ENCODE results near the gene IRF2BPL.
"Not testable (repeated sequence)": the region's sequence is repeated elsewhere in the genome, so short reads cannot be mapped to it uniquely, and the experiment has no call there.

IRF2BPL gene

DNA sequence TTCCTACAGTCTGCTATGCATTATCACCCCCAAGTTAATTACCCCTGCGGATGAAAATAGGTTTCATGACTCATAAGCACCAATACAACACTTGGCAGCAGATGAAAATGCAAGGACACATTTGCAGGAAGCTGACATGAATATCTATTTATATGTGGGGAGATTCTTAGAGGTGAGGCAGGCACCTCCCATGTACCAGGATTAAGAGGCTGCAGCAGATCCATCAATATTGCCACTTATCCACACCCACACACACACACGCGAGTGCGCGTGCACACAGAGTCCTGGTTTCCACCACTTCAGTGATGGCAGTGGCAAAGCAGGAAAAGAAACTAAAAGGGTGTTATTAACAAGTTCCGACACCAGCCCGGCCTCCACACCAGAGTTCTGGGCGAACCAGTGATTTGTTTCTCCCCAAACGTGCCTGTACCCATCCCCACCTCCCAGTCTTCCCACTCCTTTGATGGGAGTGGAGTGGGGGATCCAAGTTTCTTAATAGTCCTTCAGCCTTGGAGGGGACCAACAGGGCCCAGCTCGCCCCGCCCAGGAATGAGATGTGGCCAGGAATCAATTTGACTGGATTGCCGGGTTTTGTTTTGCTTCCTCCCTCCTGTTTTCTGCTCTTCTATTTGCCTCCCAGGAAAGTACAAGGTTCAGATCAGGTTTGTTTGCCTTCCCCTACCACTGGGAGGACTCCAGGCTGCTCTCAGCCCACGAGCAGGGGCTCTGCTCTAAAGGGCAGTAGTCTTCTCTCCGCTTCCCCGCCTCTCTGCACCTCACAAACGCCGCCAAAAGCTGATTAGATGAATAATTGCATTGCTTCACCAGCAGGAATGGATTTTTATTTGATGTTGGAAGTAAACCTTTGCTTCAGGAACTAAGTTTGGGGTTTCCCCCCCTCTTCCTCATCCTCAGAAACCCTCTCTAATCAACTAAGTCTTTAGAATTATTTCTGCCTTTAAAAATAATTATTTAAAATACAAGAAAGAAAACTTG, 5.2 kb downstream of the IRF2BPL start:
- Mint-ChIP-seq H3K27me3 (peaks cover 4% of the 10 kb centered on the region), H3K36me3 (peaks cover 30% of the 10 kb centered on the region), H3K4me1 (peaks cover 52% of the 10 kb centered on the region), H3K9me3 (no peaks in the 10 kb centered on the region), H3K27ac (peak overlapping the region; percentile 77), H3K4me3 (peak overlapping the region; percentile 2)
- no peak for DNase-seq
- CTCF ChIA-PET = interaction anchor here (0.6 to 4.1 kb wide), 20 partner anchors 9 to 147 kb away, joined by 3 to 32 read pairs (median 4); no protein-coding TSS in a partner anchor

GRCh38 chr14:77022236-77022852, 6.2 kb downstream of the IRF2BPL start:
- H3K36me3 Mint-ChIP-seq = peaks cover 30% of the 10 kb centered on the region
- H3K4me3 Mint-ChIP-seq = no peak overlapping the region
- H3K4me1 Mint-ChIP-seq = peaks cover 52% of the 10 kb centered on the region
- DNase-seq = peak; percentile 54
- H3K27ac Mint-ChIP-seq = peak overlapping the region; percentile 77
- peaks cover 8% of the 10 kb centered on the region for H3K27me3 Mint-ChIP-seq
- CTCF ChIA-PET = interaction anchor here (0.8 to 4.1 kb wide), 10 partner anchors 18 to 147 kb away, joined by 3 to 32 read pairs (median 4); no protein-coding TSS in a partner anchor
- no peaks in the 10 kb centered on the region for H3K9me3 Mint-ChIP-seq

GRCh38 chr14:77021424-77021823, 7.1 kb downstream of the IRF2BPL start:
- DNase-seq, H3K27me3 Mint-ChIP-seq, H3K27ac Mint-ChIP-seq, H3K9me3 Mint-ChIP-seq, H3K4me3 Mint-ChIP-seq: not testable (repeated sequence)
- CTCF ChIA-PET = interaction anchor here (0.8 to 4.1 kb wide), 4 partner anchors 32 to 146 kb away, joined by 3 to 32 read pairs (median 10); no protein-coding TSS in a partner anchor
- H3K4me1 Mint-ChIP-seq = peaks cover 50% of the 10 kb centered on the region
- H3K36me3 Mint-ChIP-seq = peaks cover 28% of the 10 kb centered on the region

DNA sequence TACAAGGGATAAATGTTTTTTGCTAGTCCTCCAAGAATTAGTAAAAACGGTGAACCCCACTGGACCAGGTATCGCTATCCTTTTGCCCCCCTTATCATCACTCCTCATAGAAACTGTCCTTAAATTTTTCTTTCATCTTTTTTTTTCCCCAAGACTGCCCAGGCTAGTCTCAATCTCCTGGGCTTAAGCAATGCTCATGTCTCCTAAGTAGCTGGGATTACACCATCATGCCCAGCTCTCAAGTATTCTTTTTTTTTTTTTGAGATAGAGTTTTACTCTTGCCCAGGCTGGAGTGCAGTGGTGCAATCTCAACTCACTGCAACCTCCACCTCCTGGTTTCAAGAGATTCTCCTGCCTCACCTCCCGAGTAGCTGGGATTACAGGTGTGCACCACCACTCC, 9.7 kb downstream of the IRF2BPL start:
- no peaks in the 10 kb centered on the region for H3K9me3 Mint-ChIP-seq

GRCh38 chr14:77017666-77018065, 10.8 kb downstream of the IRF2BPL start:
- no peak for DNase-seq
- no peak overlapping the region for H3K27ac Mint-ChIP-seq
- peaks cover 2% of the 10 kb centered on the region for H3K36me3 Mint-ChIP-seq
- CTCF ChIA-PET = interaction anchor here (0.7 to 1.3 kb wide), 3 partner anchors 9 to 102 kb away, joined by 3 to 5 read pairs (median 5); no protein-coding TSS in a partner anchor
- no peaks in the 10 kb centered on the region for H3K9me3 Mint-ChIP-seq
- H3K27me3 Mint-ChIP-seq = peaks cover 18% of the 10 kb centered on the region
- H3K4me1 Mint-ChIP-seq = peaks cover 20% of the 10 kb centered on the region
- no peak overlapping the region for H3K4me3 Mint-ChIP-seq

More for the DNA sequence above, 9.7 kb downstream of the IRF2BPL start:
- no peak for DNase-seq
- H3K36me3 Mint-ChIP-seq = peaks cover 11% of the 10 kb centered on the region
- no peak overlapping the region for H3K27ac Mint-ChIP-seq
- no peak overlapping the region for H3K4me3 Mint-ChIP-seq
- H3K4me1 Mint-ChIP-seq = peaks cover 30% of the 10 kb centered on the region
- CTCF ChIA-PET = interaction anchor here (1.0 to 1.8 kb wide), 2 partner anchors 34 to 52 kb away, joined by 3 to 4 read pairs; no protein-coding TSS in a partner anchor
- peaks cover 12% of the 10 kb centered on the region for H3K27me3 Mint-ChIP-seq

DNA sequence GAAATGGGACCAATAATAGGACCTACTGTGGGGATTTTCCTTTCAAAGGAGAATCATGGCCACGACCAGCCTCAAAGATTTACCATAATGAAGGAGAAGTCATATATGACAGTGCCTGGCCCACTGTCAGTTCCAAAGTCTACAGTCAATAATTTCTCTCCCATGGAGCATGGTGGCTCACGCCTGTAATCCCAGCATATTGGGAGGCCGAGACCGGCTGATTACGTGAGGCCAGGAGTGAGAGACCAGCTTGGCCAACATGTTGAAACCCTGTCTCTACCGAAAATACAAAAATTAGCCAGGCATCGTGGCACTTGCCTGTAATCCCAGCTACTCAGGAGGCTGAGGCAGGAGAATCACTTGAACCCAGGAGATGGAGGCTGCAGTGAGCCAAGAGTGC, 13.8 kb downstream of the IRF2BPL start:
- Mint-ChIP-seq H3K27me3 (peaks cover 39% of the 10 kb centered on the region), H3K4me1 (peaks cover 19% of the 10 kb centered on the region), H3K4me3 (no peak overlapping the region), H3K27ac (no peak overlapping the region), H3K9me3 (no peaks in the 10 kb centered on the region), H3K36me3 (no peaks in the 10 kb centered on the region)
- CTCF ChIA-PET = interaction anchor here (1.5 kb wide), 1 partner anchor 10 kb away, joined by 4 read pairs; no protein-coding TSS in a partner anchor
- DNase-seq = no peak

GRCh38 chr14:77014004-77014604, 14.4 kb downstream of the IRF2BPL start:
- H3K4me3 Mint-ChIP-seq = no peak overlapping the region
- CTCF ChIA-PET = interaction anchor here (1.5 kb wide), 1 partner anchor 10 kb away, joined by 4 read pairs; no protein-coding TSS in a partner anchor
- DNase-seq = no peak

DNA sequence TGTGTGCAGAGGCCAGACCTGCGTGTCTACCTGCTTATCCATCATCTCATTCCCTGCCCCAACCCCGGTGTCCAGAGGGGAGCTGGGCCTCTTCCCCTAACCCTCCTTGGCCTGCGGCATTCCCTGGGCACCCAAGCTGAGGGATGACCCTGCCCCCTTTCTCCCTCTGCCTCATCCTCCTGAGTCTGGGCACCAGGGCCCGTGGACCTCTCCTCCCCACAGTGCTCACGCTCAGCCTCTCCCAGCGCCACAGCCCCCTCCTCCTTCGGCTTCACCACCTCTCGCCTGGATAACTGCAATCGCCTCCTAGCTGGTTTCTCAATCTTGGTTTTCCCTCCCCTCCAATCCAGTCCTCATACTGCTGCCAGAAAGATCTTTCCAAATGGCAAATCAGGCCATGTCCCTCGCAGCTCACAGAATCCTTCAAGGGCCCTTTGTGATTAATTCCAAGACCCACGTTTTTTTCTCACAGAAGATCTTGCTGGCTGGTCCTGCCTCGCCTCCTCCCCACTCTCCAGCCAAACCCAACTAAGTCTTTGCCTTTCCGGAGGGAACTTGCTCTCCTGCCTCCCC, 16.2 kb downstream of the IRF2BPL start:
- no peak overlapping the region for H3K4me3 Mint-ChIP-seq
- peaks cover 43% of the 10 kb centered on the region for H3K27me3 Mint-ChIP-seq
- H3K36me3 Mint-ChIP-seq = no peaks in the 10 kb centered on the region
- no peak for DNase-seq
- no peaks in the 10 kb centered on the region for H3K9me3 Mint-ChIP-seq
- H3K4me1 Mint-ChIP-seq = peaks cover 19% of the 10 kb centered on the region
- H3K27ac Mint-ChIP-seq = peak overlapping the region; percentile 75
- CTCF ChIA-PET = interaction anchor here (0.8 to 4.0 kb wide), 7 partner anchors 11 to 288 kb away, joined by 3 to 21 read pairs (median 3); no protein-coding TSS in a partner anchor

More at GRCh38 chr14:77014004-77014604, 14.4 kb downstream of the IRF2BPL start:
- Mint-ChIP-seq H3K36me3 (no peaks in the 10 kb centered on the region), H3K9me3 (no peaks in the 10 kb centered on the region), H3K27me3 (peaks cover 43% of the 10 kb centered on the region), H3K27ac (no peak overlapping the region), H3K4me1 (peaks cover 19% of the 10 kb centered on the region)

DNA sequence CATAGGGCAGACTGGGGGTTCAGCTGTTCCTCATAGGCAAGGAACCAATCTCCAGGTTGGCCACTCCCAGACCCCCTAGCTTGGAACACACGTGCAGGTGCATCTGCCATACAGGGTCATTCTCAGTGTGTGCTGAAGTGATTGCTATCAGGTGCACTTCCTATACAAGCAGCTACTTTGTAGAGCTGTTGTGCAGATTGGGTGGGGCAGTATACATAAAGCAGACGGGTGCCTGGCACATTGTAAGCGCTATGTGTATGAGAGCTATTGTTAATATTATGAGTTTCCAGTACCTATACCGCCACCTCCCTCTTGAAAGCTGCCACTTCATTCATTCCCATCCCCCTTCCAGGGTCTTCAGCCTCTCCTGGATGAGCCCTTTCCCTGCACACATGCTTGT, 17.3 kb downstream of the IRF2BPL start:
- Mint-ChIP-seq H3K4me3 (no peak overlapping the region), H3K36me3 (no peaks in the 10 kb centered on the region), H3K27ac (peak overlapping the region; percentile 7), H3K4me1 (peaks cover 19% of the 10 kb centered on the region), H3K9me3 (no peaks in the 10 kb centered on the region), H3K27me3 (peaks cover 50% of the 10 kb centered on the region)
- CTCF ChIA-PET = interaction anchor here (0.8 to 4.0 kb wide), 6 partner anchors 12 to 289 kb away, joined by 3 to 21 read pairs (median 3); no protein-coding TSS in a partner anchor
- DNase-seq = peak; percentile 38

GRCh38 chr14:77009014-77009413, 19.5 kb downstream of the IRF2BPL start:
- Mint-ChIP-seq H3K27ac (no peak overlapping the region), H3K36me3 (no peaks in the 10 kb centered on the region), H3K9me3 (no peaks in the 10 kb centered on the region), H3K4me1 (peaks cover 25% of the 10 kb centered on the region), H3K4me3 (no peak overlapping the region), H3K27me3 (peaks cover 51% of the 10 kb centered on the region)
- CTCF ChIA-PET = interaction anchor here (1.5 kb wide), 1 partner anchor 9 kb away, joined by 5 read pairs; no protein-coding TSS in a partner anchor
- no peak for DNase-seq

- CTCF ChIA-PET = interaction anchor here (1.5 kb wide), 1 partner anchor 9 kb away, joined by 5 read pairs; no protein-coding TSS in a partner anchor
- H3K27me3 Mint-ChIP-seq = peaks cover 56% of the 10 kb centered on the region
Measured at GRCh38 chr14:77008541-77008940, 20.0 kb downstream of the IRF2BPL start.

GRCh38 chr14:77007975-77008421, 20.5 kb downstream of the IRF2BPL start:
- no peak for DNase-seq
- Mint-ChIP-seq H3K27ac (no peak overlapping the region), H3K4me3 (no peak overlapping the region), H3K27me3 (peaks cover 52% of the 10 kb centered on the region), H3K9me3 (no peaks in the 10 kb centered on the region), H3K4me1 (peaks cover 27% of the 10 kb centered on the region), H3K36me3 (no peaks in the 10 kb centered on the region)
- CTCF ChIA-PET = interaction anchor here (1.5 kb wide), 1 partner anchor 10 kb away, joined by 5 read pairs; no protein-coding TSS in a partner anchor

More at GRCh38 chr14:77008541-77008940, 20.0 kb downstream of the IRF2BPL start:
- DNase-seq = no peak
- Mint-ChIP-seq H3K4me3 (no peak overlapping the region), H3K36me3 (no peaks in the 10 kb centered on the region), H3K27ac (no peak overlapping the region), H3K4me1 (peaks cover 27% of the 10 kb centered on the region), H3K9me3 (no peaks in the 10 kb centered on the region)

Measured in activated naive CD4-positive, alpha-beta T cell treated with anti-CD3 and anti-CD28 coated beads, Interleukin-2, amount 10 ng/mL, durations not matched to agents 7 days and 5 days (primary cell).